Tibial nerve (tissue), 4 donors: ENCODE data around the gene EXTL1. TPM values are rescaled to one million over a fixed set of nuclear protein-coding genes. Genes with fewer than 3 reads are reported as not detected.

ENCODE experiments used
- DNase-seq, 2 donors: peaks; one replicate each; pipeline ENCODE4 v3.0.0-alpha.2; 2019; ENCODE audit warnings: low spot score in 2 of 2
- H3K27ac ChIP-seq, 4 donors: fragments of 200-600 bp; sonication (generic) in 3 of 4; one replicate each; pipeline ENCODE4 v1.5.1; 2017 to 2019; ENCODE audit warnings: mild to moderate bottlenecking in 1 of 4
- H3K27me3 ChIP-seq, 2 donors: fragments of 200-600 bp; sonication (generic) in 1 of 2; one replicate each; pipeline versions ENCODE4 v1.5.1 to v1.6.0; 2017 to 2019
- H3K36me3 ChIP-seq, 3 donors: fragments of 200-600 bp; sonication (generic); one replicate each; pipeline ENCODE4 v1.5.1; 2018 to 2019
- H3K4me1 ChIP-seq, 4 donors: fragments of 200-600 bp; sonication (generic) in 3 of 4; one replicate each; pipeline ENCODE4 v1.5.1; 2017 to 2019
- H3K4me3 ChIP-seq, 4 donors: fragments of 200-600 bp; sonication (generic) in 3 of 4; one replicate each; pipeline ENCODE4 v1.5.1; 2017 to 2019; ENCODE audit warnings: mild to moderate bottlenecking in 1 of 4, moderate library complexity in 1 of 4
- H3K9me3 ChIP-seq, 4 donors: fragments of 200-600 bp; sonication (generic) in 3 of 4; one replicate each; pipeline ENCODE4 v1.5.1; 2017 to 2019
- CTCF ChIP-seq, 5 experiments: fragments of 200-600 bp in 3 of 5; fragments of 450-650 bp in 2 of 5; sonication (generic) in 3 of 5; IDR thresholded peaks; one replicate each; pipeline ENCODE4 v1.5.1; 2016 to 2019; ENCODE audit warnings: antibody characterized with exemption in 5 of 5, mild to moderate bottlenecking in 3 of 5, moderate library complexity in 2 of 5
- EP300 ChIP-seq, 2 donors: sonication (generic); formaldehyde crosslinking; IDR thresholded peaks; one replicate each; pipeline ENCODE4 v1.6.1; 2017; ENCODE audit warnings: antibody characterized with exemption in 2 of 2, mild to moderate bottlenecking in 1 of 2
- POLR2A ChIP-seq, 2 donors: fragments of 450-650 bp; IDR thresholded peaks; one replicate each; pipeline ENCODE4 v1.6.1; 2017; ENCODE audit warnings: antibody characterized with exemption in 2 of 2, mild to moderate bottlenecking in 2 of 2, moderate library complexity in 2 of 2
- WGBS, 2 donors: methylation state at CpG; one replicate each; pipeline ENCODE4 v1.1.5; 2018; 5-methylcytosine and 5-hydroxymethylcytosine counted together
- total RNA-seq, 4 donors: library from RNA; depleted of rRNA; stranded (reverse); fragments of >200 nt; gene quantifications; one replicate each; pipeline ENCODE4 v1.1.0, GENCODE V29; 2016

EXTL1 gene
- total RNA-seq, 4 donors from 2014 or later = 30.6 to 44.3 (median 34.6) TPM

GRCh38 chr1:26023826-26024225 is 2.3 kb downstream of the EXTL1 start:
- TF ChIP-seq CTCF (IDR thresholded peaks at IDR 0.05) (no peak), EP300 (IDR thresholded peaks at IDR 0.05) (no peak), POLR2A (IDR thresholded peaks at IDR 0.05) (no peak)
- 67 to 78% methylated on average over 5 of the region's 5 CpGs for WGBS, 2 donors
- peaks cover 0 to 72% (median 12%) of the 10 kb centered on the region in 4 donors for H3K4me1 ChIP-seq
- H3K27me3 ChIP-seq = no peaks in the 10 kb centered on the region
- H3K36me3 ChIP-seq = no peaks in the 10 kb centered on the region
- DNase-seq = no peak
- H3K27ac ChIP-seq = peak overlapping the region; percentile 40 to 87 (median 65)
- no peaks in the 10 kb centered on the region for H3K9me3 ChIP-seq
- peak overlapping the region; percentile 8 to 49 (median 33) for H3K4me3 ChIP-seq

GRCh38 chr1:26025060-26025459 is 3.5 kb downstream of the EXTL1 start:
- Histone ChIP-seq H3K4me1 (peaks cover 0 to 77% (median 13%) of the 10 kb centered on the region in 4 donors), H3K27ac (peak overlapping the region; percentile 55 to 87 (median 65)), H3K4me3 (peak overlapping the region in 3 of 4 donors; percentile 8 to 49 (median 9)), H3K36me3 (no peaks in the 10 kb centered on the region), H3K9me3 (no peaks in the 10 kb centered on the region), H3K27me3 (no peaks in the 10 kb centered on the region)
- 45 to 76% methylated on average over 5 of the region's 5 CpGs for WGBS, 2 donors
- TF ChIP-seq POLR2A (IDR thresholded peaks at IDR 0.05) (no peak), EP300 (IDR thresholded peaks at IDR 0.05) (no peak), CTCF (IDR thresholded peaks at IDR 0.05) (no peak)
- DNase-seq = no peak

GRCh38 chr1:26025517-26025916 is 3.9 kb downstream of the EXTL1 start:
- no peak for DNase-seq
- no peaks in the 10 kb centered on the region for H3K9me3 ChIP-seq
- no peaks in the 10 kb centered on the region for H3K36me3 ChIP-seq
- TF ChIP-seq POLR2A (IDR thresholded peaks at IDR 0.05) (no peak), CTCF (IDR thresholded peaks at IDR 0.05) (no peak), EP300 (IDR thresholded peaks at IDR 0.05) (no peak)
- H3K27ac ChIP-seq = peak overlapping the region; percentile 55 to 87 (median 65)
- no peaks in the 10 kb centered on the region for H3K27me3 ChIP-seq
- peaks cover 0 to 73% (median 13%) of the 10 kb centered on the region in 4 donors for H3K4me1 ChIP-seq
- 47 to 48% methylated on average over 5 of the region's 5 CpGs for WGBS, 2 donors
- peak overlapping the region in 2 of 4 donors; percentile 9 to 49 for H3K4me3 ChIP-seq

GRCh38 chr1:26027716-26028489 is 6.3 kb downstream of the EXTL1 start:
- TF ChIP-seq POLR2A (IDR thresholded peaks at IDR 0.05) (peak in 1 of 2 donors; percentile 8), EP300 (IDR thresholded peaks at IDR 0.05) (peak in 1 of 2 donors; percentile 40), CTCF (IDR thresholded peaks at IDR 0.05) (no peak)
- peaks cover 0 to 51% (median 5%) of the 10 kb centered on the region in 4 donors for H3K4me1 ChIP-seq
- H3K27ac ChIP-seq = peak overlapping the region; percentile 16 to 87 (median 60)
- H3K36me3 ChIP-seq = no peaks in the 10 kb centered on the region
- no peaks in the 10 kb centered on the region for H3K9me3 ChIP-seq
- no peaks in the 10 kb centered on the region for H3K27me3 ChIP-seq
- 20 to 24% methylated on average over 3 of the region's 3 CpGs for WGBS, 2 donors
- H3K4me3 ChIP-seq = no peak overlapping the region
- DNase-seq = no peak

- H3K27ac ChIP-seq = peak overlapping the region in 3 of 4 donors; percentile 45 to 87 (median 75)
- no peak overlapping the region for H3K4me3 ChIP-seq
- H3K9me3 ChIP-seq = no peaks in the 10 kb centered on the region
- DNase-seq = no peak
- H3K4me1 ChIP-seq = peaks cover 0 to 50% (median 3%) of the 10 kb centered on the region in 4 donors
- no peak for TF ChIP-seq CTCF (IDR thresholded peaks at IDR 0.05)
- peak in 1 of 2 donors; percentile 85 for TF ChIP-seq EP300 (IDR thresholded peaks at IDR 0.05)
- H3K27me3 ChIP-seq = no peaks in the 10 kb centered on the region
- H3K36me3 ChIP-seq = no peaks in the 10 kb centered on the region
- WGBS, 2 donors = 41 to 45% methylated on average over 8 of the region's 8 CpGs
Measured at GRCh38 chr1:26028490-26028980, 7.0 kb downstream of the EXTL1 start.
